Activated effector memory CD4-positive, alpha-beta T cell treated with Interleukin-2 at 50 U/mL for 16 hours (primary cell): ENCODE data around the gene FBXO15.

ENCODE experiments used
- DNase-seq: peaks from one replicate; pipeline ENCODE4 v3.0.0-alpha.2; 2020

FBXO15 gene

DNA sequence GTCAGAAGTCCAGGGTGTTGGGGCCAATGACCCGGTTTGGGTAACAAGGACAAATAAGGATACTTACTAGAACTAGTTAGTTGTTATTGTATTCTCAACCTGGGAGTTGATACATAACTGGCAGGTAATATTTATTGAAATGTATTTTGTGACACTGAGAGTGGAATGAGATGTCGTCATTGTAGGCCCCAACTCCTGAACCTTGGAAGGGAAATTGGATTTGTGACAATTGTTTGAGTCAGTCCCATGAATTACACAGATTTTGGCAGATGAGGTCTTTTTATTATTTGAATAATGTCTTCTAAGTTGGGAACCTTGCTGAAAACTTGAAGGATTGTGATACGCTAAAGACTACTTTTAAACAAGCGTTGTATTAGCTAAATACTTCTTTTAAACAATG lies 5.7 kb upstream of the FBXO15 start:
- no peak for DNase-seq

GRCh38 chr18:74152857-74153256 lies 5.2 kb upstream of the FBXO15 start:
- no peak for DNase-seq

GRCh38 chr18:74152270-74152669 lies 4.6 kb upstream of the FBXO15 start:
- no peak for DNase-seq

GRCh38 chr18:74149878-74150277 lies 2.2 kb upstream of the FBXO15 start:
- DNase-seq, result no peak

DNA sequence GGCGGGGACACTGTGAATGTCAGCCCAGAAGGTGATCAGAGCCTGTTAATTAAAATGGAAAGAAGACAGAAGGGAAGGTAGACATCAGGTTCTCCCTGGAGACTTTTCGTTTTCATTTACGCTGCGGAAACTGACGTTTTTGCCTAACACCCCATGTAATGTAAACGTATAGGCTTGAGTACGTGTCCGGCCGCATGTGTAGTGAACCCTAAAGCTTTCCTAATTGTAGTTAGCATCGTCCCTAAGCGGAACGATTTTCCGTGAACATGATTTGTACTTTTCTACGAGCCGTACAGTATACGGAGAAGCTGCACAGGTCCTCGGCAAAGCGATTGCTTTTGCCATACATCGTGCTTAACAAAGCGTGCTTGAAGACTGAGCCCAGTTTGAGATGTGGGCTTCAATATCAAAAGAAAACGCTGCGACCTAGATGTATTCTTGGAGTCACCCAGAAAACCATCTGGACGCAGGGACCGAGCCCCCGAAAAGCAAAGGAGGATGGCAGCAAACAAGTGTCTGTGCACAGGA lies 973 bp upstream of the FBXO15 start:
- DNase-seq, result no peak

- DNase-seq, result no peak
Measured at GRCh38 chr18:74147491-74147778, 199 bp downstream of the FBXO15 start.

GRCh38 chr18:74146756-74147155 lies 878 bp downstream of the FBXO15 start:
- DNase-seq, result no peak

DNA sequence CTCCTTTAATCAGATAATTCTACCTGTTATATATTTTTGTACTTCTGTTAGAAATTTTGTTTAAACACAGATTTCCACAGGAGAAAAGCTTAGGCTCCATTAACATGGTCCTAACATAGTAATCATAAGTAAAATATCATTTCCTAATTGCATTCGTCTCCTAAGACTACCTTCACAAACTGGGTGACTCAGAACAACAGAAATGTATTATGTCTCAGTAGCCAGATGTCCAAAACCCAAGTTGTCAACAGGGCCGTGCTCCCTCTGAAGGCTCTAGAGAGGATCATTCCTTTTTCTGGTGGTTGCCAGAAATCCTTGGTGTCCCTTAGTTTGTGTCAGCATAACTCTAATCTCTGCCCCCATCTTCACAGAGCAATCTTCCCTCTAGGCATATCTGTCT lies 5.4 kb downstream of the FBXO15 start:
- no peak for DNase-seq

DNA sequence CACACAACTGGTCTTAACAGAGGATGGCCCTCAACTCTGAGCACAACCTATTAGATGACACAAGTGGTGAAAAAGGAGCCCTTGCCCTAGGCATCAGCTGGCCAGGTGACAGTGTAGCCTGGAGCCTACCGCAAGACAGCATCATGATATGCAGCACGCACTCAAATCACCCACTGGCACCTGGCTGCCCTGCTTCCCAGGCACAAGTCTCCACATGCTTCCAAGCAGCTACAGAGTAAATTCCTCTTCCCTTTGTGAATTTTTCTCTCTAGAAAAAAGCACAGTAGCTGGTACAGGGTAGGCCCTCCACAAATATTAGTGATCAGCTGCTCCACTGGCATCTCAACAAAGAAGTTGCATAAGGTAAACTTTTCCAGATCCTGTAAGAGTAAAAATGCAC lies 6.0 kb downstream of the FBXO15 start:
- no peak for DNase-seq

GRCh38 chr18:74140582-74140981 lies 7.1 kb downstream of the FBXO15 start:
- DNase-seq, result no peak

- DNase-seq, result no peak
Measured at GRCh38 chr18:74139888-74140287, 7.7 kb downstream of the FBXO15 start.

DNA sequence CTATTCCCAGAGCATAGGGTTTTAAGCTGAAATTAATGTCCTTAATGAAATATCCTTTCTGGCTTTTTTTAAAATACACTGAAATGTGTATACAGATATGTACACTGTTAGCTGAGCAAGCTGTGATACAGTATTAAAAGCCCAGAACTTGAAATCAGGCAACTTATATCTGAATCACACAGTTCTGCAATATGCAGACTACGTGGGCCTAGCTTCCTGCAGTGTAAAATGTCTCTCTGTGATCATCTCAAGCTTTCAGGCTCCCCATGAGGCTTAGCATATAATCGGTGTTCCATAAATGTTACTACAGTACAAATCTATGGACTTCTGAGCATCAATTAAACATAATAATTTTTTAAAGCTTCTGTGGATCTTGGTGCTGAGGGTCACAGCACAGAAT lies 8.2 kb downstream of the FBXO15 start:
- no peak for DNase-seq

DNA sequence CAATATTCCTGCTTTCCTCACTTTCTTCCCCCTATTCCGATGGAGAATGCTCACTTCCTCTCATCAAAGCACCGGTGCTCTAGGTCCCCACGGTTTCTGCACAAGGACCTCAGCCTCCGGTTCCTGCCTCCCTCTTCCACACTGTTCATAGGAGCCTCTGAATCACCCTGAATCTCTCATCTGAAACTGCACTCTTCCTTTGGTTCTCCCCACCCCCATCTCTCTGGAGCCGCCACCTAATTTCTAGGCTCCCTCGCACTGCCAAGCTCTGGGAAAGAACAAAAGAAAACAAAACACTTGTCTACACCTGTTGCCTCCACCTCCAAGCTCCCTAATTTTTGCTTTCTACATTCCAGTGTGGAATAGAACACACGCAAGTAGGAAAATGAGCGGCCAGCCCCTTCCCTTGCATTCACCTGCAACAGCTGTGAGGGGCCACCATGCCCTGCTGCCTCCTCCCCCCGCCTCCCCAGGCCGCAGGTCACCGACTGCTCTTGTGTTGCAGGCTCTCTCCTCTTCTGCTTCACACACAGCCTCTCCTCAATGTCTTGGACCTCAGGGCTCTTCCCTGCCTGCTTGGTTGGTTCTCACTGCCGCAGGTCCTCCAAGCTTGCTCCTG lies 9.6 kb downstream of the FBXO15 start:
- DNase-seq, result no peak

- no peak for DNase-seq
Measured at GRCh38 chr18:74132201-74132600, 15.4 kb downstream of the FBXO15 start.

GRCh38 chr18:74131124-74131523 lies 16.5 kb downstream of the FBXO15 start:
- DNase-seq, result no peak

- DNase-seq, result no peak
Measured at GRCh38 chr18:74128159-74128558, 19.5 kb downstream of the FBXO15 start.

- no peak for DNase-seq
Measured at GRCh38 chr18:74126684-74127655, 20.7 kb downstream of the FBXO15 start.

DNA sequence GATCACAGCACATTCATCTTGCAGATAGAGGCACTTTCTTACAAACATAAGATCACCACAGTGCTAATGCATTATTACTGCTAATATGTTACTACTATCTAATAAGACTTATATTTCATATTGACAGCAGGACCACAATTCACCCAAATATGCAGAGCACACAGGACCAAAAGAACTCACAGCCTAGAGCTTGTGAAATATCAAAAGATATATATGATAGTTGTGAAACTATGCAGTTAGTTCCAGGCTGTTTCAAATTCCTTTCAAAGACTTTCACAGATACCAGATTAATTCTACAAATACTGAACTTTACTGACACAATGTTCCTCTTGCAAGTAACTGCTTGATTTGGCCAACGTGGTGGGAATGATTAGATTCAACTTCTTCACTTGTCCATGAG lies 23.0 kb downstream of the FBXO15 start:
- DNase-seq, result no peak

DNA sequence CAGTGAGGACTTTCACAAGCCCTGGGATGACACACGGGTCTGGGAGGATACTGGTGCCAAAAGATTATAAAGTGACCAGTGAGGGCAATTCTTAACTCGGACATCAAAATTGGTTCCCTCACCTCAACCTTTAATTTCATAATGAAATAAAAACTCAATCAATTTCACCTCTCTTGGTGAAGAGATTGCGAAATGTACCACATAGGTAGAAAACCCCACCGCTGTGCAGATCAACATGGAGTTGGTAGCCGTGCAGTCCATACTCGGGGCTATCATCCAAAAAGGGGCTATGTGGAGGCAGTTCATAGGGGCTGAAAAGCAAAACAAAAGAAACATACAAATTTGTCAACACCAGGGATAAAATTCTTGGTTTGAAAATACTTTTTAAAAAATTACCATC lies 24.4 kb downstream of the FBXO15 start:
- no peak for DNase-seq

DNA sequence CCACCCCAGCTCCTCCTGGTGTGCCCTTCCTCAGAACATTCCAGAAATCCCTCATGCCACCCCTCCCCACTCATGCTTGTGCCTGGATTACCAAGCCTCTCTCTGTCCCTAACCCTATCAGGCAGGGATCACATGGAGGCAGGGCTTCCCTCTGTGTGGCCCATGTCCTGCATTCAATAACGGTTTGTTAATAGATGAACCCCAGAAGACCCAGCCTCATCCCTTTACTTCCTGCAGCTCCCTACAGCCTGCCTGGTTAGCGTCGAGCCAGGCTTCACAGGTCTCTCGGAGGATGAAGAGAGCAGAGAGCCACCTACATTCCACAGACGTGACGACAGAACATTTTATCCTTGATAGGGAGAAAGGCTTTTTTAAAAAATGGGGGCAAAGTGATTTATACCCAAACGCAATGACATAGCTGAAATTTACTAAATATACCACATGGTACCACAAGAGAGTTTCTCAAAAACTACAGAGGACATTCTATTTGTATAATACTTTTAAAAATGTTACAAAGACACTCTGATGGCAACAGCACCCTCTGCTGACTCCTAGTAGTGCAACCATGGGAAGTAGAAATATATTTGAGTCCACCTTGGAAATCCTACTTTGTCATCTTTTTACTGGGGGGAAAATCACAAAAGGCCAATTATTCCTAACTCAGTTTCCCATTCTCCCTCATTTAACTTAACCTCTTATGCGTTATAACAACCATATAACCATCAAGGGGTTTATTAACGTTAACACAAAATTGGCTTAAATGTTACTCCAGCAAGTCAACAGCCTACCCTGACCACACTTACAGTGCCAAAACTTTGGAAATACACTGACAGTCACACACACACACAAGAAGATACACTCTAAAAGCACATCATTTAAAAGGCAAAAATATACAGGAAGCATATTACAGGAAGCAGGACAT lies 30.7 kb downstream of the FBXO15 start:
- DNase-seq, result no peak

DNA sequence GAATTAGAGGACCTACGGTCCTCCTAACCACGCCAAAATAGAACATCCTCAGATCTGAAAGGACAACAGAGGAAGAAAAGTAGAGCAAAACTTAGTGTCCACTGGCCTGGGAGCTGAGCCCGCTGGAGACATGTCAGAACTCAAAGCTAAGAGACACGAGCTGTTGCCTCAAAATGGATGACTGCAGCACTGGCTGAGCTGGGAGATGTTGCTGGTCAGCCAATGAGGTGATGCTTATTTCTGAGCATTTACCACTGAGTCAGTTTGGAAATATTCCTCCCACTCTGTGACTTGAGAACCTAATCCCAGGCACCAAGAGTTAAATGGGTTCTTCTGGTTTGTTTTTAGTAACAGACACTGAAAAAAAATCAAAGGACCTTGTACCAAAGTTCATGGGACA lies 32.6 kb downstream of the FBXO15 start:
- DNase-seq, result no peak

DNA sequence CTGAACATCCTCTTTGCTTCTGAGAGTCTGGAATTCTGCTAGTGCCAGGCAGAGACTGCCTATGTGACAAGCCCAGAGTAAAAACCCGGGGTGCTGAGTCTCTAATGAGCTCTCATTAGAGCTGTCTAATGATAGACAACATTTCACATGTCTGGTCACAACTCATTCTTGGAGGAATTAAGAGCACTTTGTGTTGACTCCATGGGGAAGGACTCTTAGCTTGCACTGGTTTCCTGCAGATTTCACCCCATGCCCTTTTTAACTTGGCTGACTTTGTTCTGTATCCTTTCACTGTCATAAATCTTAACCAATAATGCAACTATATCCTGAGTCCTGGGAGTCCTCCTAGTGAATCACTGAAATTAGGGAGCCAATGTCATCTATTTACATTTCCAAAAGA lies 33.5 kb downstream of the FBXO15 start:
- DNase-seq, result no peak

DNA sequence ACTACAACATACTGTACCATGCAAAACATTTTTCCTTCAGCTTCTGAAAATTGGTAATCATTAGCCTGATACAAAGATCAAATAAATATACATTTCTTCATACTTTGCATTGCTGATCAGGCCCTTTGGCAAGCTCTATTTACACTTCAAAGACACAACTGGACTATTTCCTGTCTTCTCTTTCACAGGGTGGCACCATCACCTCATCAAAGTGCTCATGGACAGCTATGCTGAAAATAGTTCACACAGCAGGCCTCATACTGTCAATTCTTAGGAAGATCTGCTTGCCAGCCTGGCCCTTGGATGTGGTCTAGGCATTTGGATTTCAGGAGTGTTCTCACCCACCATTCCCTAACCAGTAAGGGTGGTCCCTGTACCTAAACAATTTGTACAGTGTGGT lies 33.9 kb downstream of the FBXO15 start:
- no peak for DNase-seq
